Astrocyte of the hippocampus (primary cell): ENCODE measurements around the gene ACOT7.
A peak's percentile ranks its signal among the peaks of the same experiment; 100 is the strongest.

Source experiments
- DNase-seq: peaks from one replicate; pipeline ENCODE4 v3.0.0; 2011; ENCODE audit warnings: low read depth, low spot score

ACOT7 gene

GRCh38 chr1:6271554-6271953 is 122.0 kb downstream of the ACOT7 start:
- DNase-seq: peak; percentile 41

GRCh38 chr1:6271006-6271405 is 122.6 kb downstream of the ACOT7 start:
- peak; percentile 32 for DNase-seq

- DNase-seq: no peak
Observed at GRCh38 chr1:6270401-6270800, 123.2 kb downstream of the ACOT7 start.

- no peak for DNase-seq
Observed at GRCh38 chr1:6269720-6270400, 123.7 kb downstream of the ACOT7 start.

- DNase-seq: no peak
Observed at GRCh38 chr1:6269296-6269695, 124.3 kb downstream of the ACOT7 start.

- no peak for DNase-seq
Observed at GRCh38 chr1:6268415-6268814, 125.2 kb downstream of the ACOT7 start.

GRCh38 chr1:6267686-6268322 is 125.8 kb downstream of the ACOT7 start:
- peak; percentile 41 for DNase-seq

GRCh38 chr1:6266641-6267040 is 126.9 kb downstream of the ACOT7 start:
- no peak for DNase-seq

GRCh38 chr1:6265151-6265550 is 128.4 kb downstream of the ACOT7 start:
- DNase-seq: no peak

- DNase-seq: no peak
Observed at GRCh38 chr1:6263716-6264115, 129.9 kb downstream of the ACOT7 start.

- DNase-seq: no peak
Observed at GRCh38 chr1:6262555-6263420, 130.8 kb downstream of the ACOT7 start.

GRCh38 chr1:6261615-6261995 is 132.0 kb downstream of the ACOT7 start:
- DNase-seq: no peak

GRCh38 chr1:6260961-6261614 is 132.5 kb downstream of the ACOT7 start, which contains the start of gene GPR153:
Gene GPR153, minus strand, starts transcription at chr1:6261098. Its CDS starts 6,193 bp downstream, at chr1:6254905.
- peak; percentile 74 for DNase-seq

GRCh38 chr1:6260433-6260934 is 133.1 kb downstream of the ACOT7 start:
- DNase-seq: peak; percentile 61

- peak; percentile 87 for DNase-seq
Observed at GRCh38 chr1:6259491-6260362, 133.8 kb downstream of the ACOT7 start.

GRCh38 chr1:6258675-6259074 is 134.9 kb downstream of the ACOT7 start:
- DNase-seq: no peak

GRCh38 chr1:6257541-6258069 is 136.0 kb downstream of the ACOT7 start:
- no peak for DNase-seq

- DNase-seq: no peak
Observed at GRCh38 chr1:6256645-6257044, 136.9 kb downstream of the ACOT7 start.

- no peak for DNase-seq
Observed at GRCh38 chr1:6254691-6255090, 138.9 kb downstream of the ACOT7 start.

GRCh38 chr1:6253380-6253779 is 140.2 kb downstream of the ACOT7 start:
- DNase-seq: no peak

GRCh38 chr1:6252374-6252710 is 141.2 kb downstream of the ACOT7 start:
- DNase-seq: no peak
